HEK293 (cell line): ENCODE results near the gene ENGASE.

Experiments
- HOXA7 ChIP-seq: sonication (generic); formaldehyde crosslinking; IDR thresholded peaks from 2 replicates; pipeline ENCODE4 v1.8.1; 2022; ENCODE audit warnings: missing genetic modification reagents, borderline replicate concordance
- IKZF3 ChIP-seq: fragments of 450-650 bp; IDR thresholded peaks from 2 replicates; pipeline ENCODE4 v1.5.0; 2018; ENCODE audit warnings: missing biosample characterization, mild to moderate bottlenecking, missing genetic modification characterization, moderate library complexity
- RBAK ChIP-seq: fragments of 450-650 bp; formaldehyde crosslinking; IDR thresholded peaks from 2 replicates; pipeline ENCODE4 v1.5.1; 2016; ENCODE audit warnings: missing biosample characterization, missing genetic modification characterization
- WT1 ChIP-seq: fragments of 450-650 bp; formaldehyde crosslinking; IDR thresholded peaks from 2 replicates; pipeline ENCODE4 v1.5.1; 2016; ENCODE audit warnings: missing biosample characterization, missing genetic modification characterization
- ZBTB20 ChIP-seq: fragments of 450-650 bp; formaldehyde crosslinking; IDR thresholded peaks from 2 replicates; pipeline ENCODE4 v1.5.1; 2016; ENCODE audit warnings: missing biosample characterization, missing genetic modification characterization
- ZBTB7A ChIP-seq: fragments of 450-650 bp; formaldehyde crosslinking; IDR thresholded peaks from 2 replicates; pipeline ENCODE4 v1.5.1; 2016; ENCODE audit warnings: low read depth, missing biosample characterization, missing genetic modification characterization
- ZNF10 ChIP-seq: fragments of 450-650 bp; formaldehyde crosslinking; IDR thresholded peaks from 2 replicates; pipeline ENCODE4 v1.5.1; 2017; ENCODE audit warnings: missing biosample characterization, missing genetic modification characterization
- ZNF16 ChIP-seq: fragments of 450-650 bp; formaldehyde crosslinking; IDR thresholded peaks from 2 replicates; pipeline ENCODE4 v1.5.1; 2016; ENCODE audit warnings: low read depth, missing biosample characterization, missing genetic modification characterization
- ZNF169 ChIP-seq: fragments of 450-650 bp; formaldehyde crosslinking; IDR thresholded peaks from 2 replicates; pipeline ENCODE4 v1.5.1; 2016; ENCODE audit warnings: missing biosample characterization, missing genetic modification characterization
- ZNF2 ChIP-seq: fragments of 450-650 bp; formaldehyde crosslinking; IDR thresholded peaks from 2 replicates; pipeline ENCODE4 v1.5.1; 2016; ENCODE audit warnings: missing biosample characterization, missing genetic modification characterization
- ZNF23 ChIP-seq: fragments of 450-650 bp; formaldehyde crosslinking; IDR thresholded peaks from 2 replicates; pipeline ENCODE4 v1.5.1; 2016; ENCODE audit warnings: missing biosample characterization, missing genetic modification characterization, borderline replicate concordance
- ZNF335 ChIP-seq: fragments of 450-650 bp; formaldehyde crosslinking; conservative IDR thresholded peaks from 2 replicates; pipeline ENCODE4 v1.5.1; 2016; ENCODE audit warnings: missing biosample characterization, missing genetic modification characterization
- ZNF350 ChIP-seq: fragments of 450-650 bp; formaldehyde crosslinking; IDR thresholded peaks from 2 replicates; pipeline ENCODE4 v1.5.0; 2017; ENCODE audit warnings: missing biosample characterization, mild to moderate bottlenecking, missing genetic modification characterization
- ZNF548 ChIP-seq: fragments of 450-650 bp; formaldehyde crosslinking; IDR thresholded peaks from 2 replicates; pipeline ENCODE4 v1.5.1; 2016; ENCODE audit warnings: missing biosample characterization, missing genetic modification characterization
- ZNF629 ChIP-seq: fragments of 450-650 bp; formaldehyde crosslinking; IDR thresholded peaks from 2 replicates; pipeline ENCODE4 v1.5.1; 2017; ENCODE audit warnings: missing biosample characterization, missing genetic modification characterization
- ZNF654 ChIP-seq: fragments of 450-650 bp; formaldehyde crosslinking; IDR thresholded peaks from 2 replicates; pipeline ENCODE4 v1.5.1; 2016; ENCODE audit warnings: low read depth, missing biosample characterization, missing genetic modification characterization
- ZNF658 ChIP-seq: fragments of 450-650 bp; formaldehyde crosslinking; IDR thresholded peaks from 2 replicates; pipeline ENCODE4; 2016; ENCODE audit warnings: missing biosample characterization, missing genetic modification characterization
- ZNF76 ChIP-seq: fragments of 450-650 bp; formaldehyde crosslinking; IDR thresholded peaks from 2 replicates; pipeline ENCODE4; 2016; ENCODE audit warnings: low read depth, missing biosample characterization, missing genetic modification characterization, borderline replicate concordance
- ZNF777 ChIP-seq: fragments of 450-650 bp; formaldehyde crosslinking; IDR thresholded peaks from 2 replicates; pipeline ENCODE4 v1.5.1; 2017; ENCODE audit warnings: missing biosample characterization, missing genetic modification characterization, borderline replicate concordance
- ZSCAN30 ChIP-seq: fragments of 450-650 bp; IDR thresholded peaks from 2 replicates; pipeline ENCODE4 v1.5.1; 2018; ENCODE audit warnings: missing biosample characterization, mild to moderate bottlenecking, missing genetic modification characterization, moderate library complexity
- TF ChIP-seq, protein P1 (sequence below): fragments of 450-650 bp; formaldehyde crosslinking; IDR thresholded peaks from 2 replicates; pipeline ENCODE4 v1.5.1; 2017; ENCODE audit warnings: missing biosample characterization, missing genetic modification characterization
- TF ChIP-seq, protein P2 (sequence below): fragments of 450-650 bp; formaldehyde crosslinking; IDR thresholded peaks from 2 replicates; pipeline ENCODE4 v1.5.1; 2016; ENCODE audit warnings: missing biosample characterization, missing genetic modification characterization
- TF ChIP-seq, protein P3 (sequence below): fragments of 450-650 bp; IDR thresholded peaks from 2 replicates; pipeline ENCODE4 v1.5.1; 2018; ENCODE audit warnings: missing biosample characterization, missing genetic modification characterization
- TF ChIP-seq, protein P4 (sequence below): fragments of 450-650 bp; formaldehyde crosslinking; IDR thresholded peaks from 2 replicates; pipeline ENCODE4 v1.5.1; 2016; ENCODE audit warnings: missing biosample characterization, missing genetic modification characterization
- TF ChIP-seq, protein P5 (sequence below): fragments of 450-650 bp; formaldehyde crosslinking; IDR thresholded peaks from 2 replicates; pipeline ENCODE4 v1.5.1; 2016; ENCODE audit warnings: missing biosample characterization, missing genetic modification characterization
- TF ChIP-seq, protein P6 (sequence below): fragments of 450-650 bp; formaldehyde crosslinking; IDR thresholded peaks from 2 replicates; pipeline ENCODE4 v1.5.1; 2017; ENCODE audit warnings: missing biosample characterization, missing genetic modification characterization
- TF ChIP-seq, protein P7 (sequence below): fragments of 450-650 bp; formaldehyde crosslinking; optimal IDR thresholded peaks from 2 replicates; pipeline ENCODE3; 2016; ENCODE audit warnings: missing biosample characterization, mild to moderate bottlenecking, missing genetic modification characterization
- TF ChIP-seq, protein P8 (sequence below): fragments of 450-650 bp; formaldehyde crosslinking; IDR thresholded peaks from 2 replicates; pipeline ENCODE4 v1.5.1; 2016; ENCODE audit warnings: missing biosample characterization, missing genetic modification characterization

Gene ENGASE

DNA sequence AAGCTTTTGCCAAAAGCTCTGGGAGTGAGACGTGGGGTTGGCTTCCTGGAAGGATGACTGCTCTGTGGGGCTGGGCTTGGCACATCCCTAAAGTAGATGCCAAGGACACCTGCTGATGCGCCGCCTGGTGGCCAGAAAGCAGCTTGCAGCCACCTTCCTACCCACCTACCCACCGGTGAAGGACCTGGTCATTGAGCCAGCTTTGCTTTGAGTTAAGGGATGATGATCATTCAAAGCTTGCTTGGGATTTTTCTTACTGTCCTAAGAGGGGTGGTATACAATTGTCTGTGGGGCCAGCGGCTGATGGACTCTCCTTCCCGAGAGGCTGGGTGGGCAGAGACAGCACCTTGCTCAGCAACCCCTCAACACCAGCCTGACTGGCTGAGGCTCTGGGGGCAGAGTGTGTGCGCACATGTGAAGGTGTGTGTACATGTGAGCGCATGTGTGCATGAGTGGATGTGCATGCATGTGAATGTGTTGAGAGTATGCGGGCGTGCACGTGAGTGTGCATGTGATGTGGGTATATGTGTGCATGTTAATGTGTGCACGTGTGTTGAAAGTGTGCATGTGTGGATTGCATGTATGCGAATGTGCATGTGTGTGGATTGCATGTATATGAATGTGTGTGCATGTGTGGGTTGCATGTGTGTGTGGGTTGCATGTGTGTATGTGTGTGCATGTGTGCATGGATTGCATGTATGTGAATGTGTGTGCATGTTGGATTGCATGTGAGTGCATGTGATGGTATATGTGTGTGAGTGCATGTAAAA, 32.0 kb upstream of the ENGASE start (continued):
- TF ChIP-seq ZNF76, result no peak
- no peak for TF ChIP-seq ZNF777 (tag by site-specific recombination)
- peak; percentile 92 for TF ChIP-seq ZNF2 (tag by site-specific recombination)
- TF ChIP-seq ZNF23, result no peak
- TF ChIP-seq, protein P1, sequence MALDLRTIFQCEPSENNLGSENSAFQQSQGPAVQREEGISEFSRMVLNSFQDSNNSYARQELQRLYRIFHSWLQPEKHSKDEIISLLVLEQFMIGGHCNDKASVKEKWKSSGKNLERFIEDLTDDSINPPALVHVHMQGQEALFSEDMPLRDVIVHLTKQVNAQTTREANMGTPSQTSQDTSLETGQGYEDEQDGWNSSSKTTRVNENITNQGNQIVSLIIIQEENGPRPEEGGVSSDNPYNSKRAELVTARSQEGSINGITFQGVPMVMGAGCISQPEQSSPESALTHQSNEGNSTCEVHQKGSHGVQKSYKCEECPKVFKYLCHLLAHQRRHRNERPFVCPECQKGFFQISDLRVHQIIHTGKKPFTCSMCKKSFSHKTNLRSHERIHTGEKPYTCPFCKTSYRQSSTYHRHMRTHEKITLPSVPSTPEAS, result peak; percentile 76
- TF ChIP-seq, protein P2, sequence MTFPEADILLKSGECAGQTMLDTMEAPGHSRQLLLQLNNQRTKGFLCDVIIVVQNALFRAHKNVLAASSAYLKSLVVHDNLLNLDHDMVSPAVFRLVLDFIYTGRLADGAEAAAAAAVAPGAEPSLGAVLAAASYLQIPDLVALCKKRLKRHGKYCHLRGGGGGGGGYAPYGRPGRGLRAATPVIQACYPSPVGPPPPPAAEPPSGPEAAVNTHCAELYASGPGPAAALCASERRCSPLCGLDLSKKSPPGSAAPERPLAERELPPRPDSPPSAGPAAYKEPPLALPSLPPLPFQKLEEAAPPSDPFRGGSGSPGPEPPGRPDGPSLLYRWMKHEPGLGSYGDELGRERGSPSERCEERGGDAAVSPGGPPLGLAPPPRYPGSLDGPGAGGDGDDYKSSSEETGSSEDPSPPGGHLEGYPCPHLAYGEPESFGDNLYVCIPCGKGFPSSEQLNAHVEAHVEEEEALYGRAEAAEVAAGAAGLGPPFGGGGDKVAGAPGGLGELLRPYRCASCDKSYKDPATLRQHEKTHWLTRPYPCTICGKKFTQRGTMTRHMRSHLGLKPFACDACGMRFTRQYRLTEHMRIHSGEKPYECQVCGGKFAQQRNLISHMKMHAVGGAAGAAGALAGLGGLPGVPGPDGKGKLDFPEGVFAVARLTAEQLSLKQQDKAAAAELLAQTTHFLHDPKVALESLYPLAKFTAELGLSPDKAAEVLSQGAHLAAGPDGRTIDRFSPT (tag by site-specific recombination), result no peak
- TF ChIP-seq ZNF10 (tag by site-specific recombination), result no peak
- no peak for TF ChIP-seq ZBTB7A (tag by site-specific recombination)
- TF ChIP-seq IKZF3 (tag by site-specific recombination), result no peak
- TF ChIP-seq, protein P3, sequence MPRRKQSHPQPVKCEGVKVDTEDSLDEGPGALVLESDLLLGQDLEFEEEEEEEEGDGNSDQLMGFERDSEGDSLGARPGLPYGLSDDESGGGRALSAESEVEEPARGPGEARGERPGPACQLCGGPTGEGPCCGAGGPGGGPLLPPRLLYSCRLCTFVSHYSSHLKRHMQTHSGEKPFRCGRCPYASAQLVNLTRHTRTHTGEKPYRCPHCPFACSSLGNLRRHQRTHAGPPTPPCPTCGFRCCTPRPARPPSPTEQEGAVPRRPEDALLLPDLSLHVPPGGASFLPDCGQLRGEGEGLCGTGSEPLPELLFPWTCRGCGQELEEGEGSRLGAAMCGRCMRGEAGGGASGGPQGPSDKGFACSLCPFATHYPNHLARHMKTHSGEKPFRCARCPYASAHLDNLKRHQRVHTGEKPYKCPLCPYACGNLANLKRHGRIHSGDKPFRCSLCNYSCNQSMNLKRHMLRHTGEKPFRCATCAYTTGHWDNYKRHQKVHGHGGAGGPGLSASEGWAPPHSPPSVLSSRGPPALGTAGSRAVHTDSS, result no peak
- no peak for TF ChIP-seq ZBTB20 (tag by site-specific recombination)
- TF ChIP-seq, protein P4, sequence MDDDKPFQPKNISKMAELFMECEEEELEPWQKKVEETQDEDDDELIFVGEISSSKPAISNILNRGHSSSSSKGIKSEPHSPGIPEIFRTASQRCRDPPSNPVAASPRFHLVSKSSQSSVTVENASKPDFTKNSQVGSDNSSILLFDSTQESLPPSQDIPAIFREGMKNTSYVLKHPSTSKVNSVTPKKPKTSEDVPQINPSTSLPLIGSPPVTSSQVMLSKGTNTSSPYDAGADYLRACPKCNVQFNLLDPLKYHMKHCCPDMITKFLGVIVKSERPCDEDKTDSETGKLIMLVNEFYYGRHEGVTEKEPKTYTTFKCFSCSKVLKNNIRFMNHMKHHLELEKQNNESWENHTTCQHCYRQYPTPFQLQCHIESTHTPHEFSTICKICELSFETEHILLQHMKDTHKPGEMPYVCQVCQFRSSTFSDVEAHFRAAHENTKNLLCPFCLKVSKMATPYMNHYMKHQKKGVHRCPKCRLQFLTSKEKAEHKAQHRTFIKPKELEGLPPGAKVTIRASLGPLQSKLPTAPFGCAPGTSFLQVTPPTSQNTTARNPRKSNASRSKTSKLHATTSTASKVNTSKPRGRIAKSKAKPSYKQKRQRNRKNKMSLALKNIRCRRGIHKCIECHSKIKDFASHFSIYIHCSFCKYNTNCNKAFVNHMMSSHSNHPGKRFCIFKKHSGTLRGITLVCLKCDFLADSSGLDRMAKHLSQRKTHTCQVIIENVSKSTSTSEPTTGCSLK (tag by site-specific recombination), result no peak
- no peak for TF ChIP-seq ZSCAN30 (tag by site-specific recombination)
- no peak for TF ChIP-seq HOXA7 (CRISPR knock-in tag)
- TF ChIP-seq ZNF169, result no peak
- TF ChIP-seq ZNF629, result no peak
- TF ChIP-seq ZNF658 (tag by site-specific recombination), result no peak
- TF ChIP-seq ZNF335, result no peak
- TF ChIP-seq WT1 (tag by site-specific recombination), result no peak
- TF ChIP-seq ZNF548, result no peak
- no peak for TF ChIP-seq ZNF350 (tag by site-specific recombination)
- TF ChIP-seq, protein P5, sequence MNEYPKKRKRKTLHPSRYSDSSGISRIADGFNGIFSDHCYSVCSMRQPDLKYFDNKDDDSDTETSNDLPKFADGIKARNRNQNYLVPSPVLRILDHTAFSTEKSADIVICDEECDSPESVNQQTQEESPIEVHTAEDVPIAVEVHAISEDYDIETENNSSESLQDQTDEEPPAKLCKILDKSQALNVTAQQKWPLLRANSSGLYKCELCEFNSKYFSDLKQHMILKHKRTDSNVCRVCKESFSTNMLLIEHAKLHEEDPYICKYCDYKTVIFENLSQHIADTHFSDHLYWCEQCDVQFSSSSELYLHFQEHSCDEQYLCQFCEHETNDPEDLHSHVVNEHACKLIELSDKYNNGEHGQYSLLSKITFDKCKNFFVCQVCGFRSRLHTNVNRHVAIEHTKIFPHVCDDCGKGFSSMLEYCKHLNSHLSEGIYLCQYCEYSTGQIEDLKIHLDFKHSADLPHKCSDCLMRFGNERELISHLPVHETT (tag by site-specific recombination), result no peak
- TF ChIP-seq, protein P6, sequence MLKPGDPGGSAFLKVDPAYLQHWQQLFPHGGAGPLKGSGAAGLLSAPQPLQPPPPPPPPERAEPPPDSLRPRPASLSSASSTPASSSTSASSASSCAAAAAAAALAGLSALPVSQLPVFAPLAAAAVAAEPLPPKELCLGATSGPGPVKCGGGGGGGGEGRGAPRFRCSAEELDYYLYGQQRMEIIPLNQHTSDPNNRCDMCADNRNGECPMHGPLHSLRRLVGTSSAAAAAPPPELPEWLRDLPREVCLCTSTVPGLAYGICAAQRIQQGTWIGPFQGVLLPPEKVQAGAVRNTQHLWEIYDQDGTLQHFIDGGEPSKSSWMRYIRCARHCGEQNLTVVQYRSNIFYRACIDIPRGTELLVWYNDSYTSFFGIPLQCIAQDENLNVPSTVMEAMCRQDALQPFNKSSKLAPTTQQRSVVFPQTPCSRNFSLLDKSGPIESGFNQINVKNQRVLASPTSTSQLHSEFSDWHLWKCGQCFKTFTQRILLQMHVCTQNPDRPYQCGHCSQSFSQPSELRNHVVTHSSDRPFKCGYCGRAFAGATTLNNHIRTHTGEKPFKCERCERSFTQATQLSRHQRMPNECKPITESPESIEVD, result no peak
- TF ChIP-seq, protein P7, sequence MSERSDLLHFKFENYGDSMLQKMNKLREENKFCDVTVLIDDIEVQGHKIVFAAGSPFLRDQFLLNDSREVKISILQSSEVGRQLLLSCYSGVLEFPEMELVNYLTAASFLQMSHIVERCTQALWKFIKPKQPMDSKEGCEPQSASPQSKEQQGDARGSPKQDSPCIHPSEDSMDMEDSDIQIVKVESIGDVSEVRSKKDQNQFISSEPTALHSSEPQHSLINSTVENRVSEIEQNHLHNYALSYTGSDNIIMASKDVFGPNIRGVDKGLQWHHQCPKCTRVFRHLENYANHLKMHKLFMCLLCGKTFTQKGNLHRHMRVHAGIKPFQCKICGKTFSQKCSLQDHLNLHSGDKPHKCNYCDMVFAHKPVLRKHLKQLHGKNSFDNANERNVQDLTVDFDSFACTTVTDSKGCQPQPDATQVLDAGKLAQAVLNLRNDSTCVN (tag by site-specific recombination), result peak; percentile 55
- no peak for TF ChIP-seq ZNF16 (tag by site-specific recombination)
- TF ChIP-seq RBAK (tag by site-specific recombination), result no peak
- peak; percentile 58 for TF ChIP-seq ZNF654
- TF ChIP-seq, protein P8, sequence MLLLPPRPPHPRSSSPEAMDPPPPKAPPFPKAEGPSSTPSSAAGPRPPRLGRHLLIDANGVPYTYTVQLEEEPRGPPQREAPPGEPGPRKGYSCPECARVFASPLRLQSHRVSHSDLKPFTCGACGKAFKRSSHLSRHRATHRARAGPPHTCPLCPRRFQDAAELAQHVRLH, result 0 out of 2 replicates have a peak, but pooled peaks have one; percentile 21
